HUES6 (cell line): Measurements from ENCODE around the gene GFRA1.

ENCODE experiments used
- H3K27ac ChIP-seq: 2 replicates; pipeline ENCODE4 v1.7.0; 2013; ENCODE audit warnings: low read depth, mild to moderate bottlenecking, low read length, inconsistent platforms
- H3K27me3 ChIP-seq: 2 replicates; pipeline ENCODE4 v1.6.1; 2013; ENCODE audit warnings: low read length; ENCODE audit not compliant: control insufficient read depth, insufficient read depth
- H3K36me3 ChIP-seq: 2 replicates; pipeline ENCODE4 v1.6.1; 2013; ENCODE audit warnings: low read length; ENCODE audit not compliant: control insufficient read depth, insufficient read depth
- H3K4me1 ChIP-seq: 2 replicates; pipeline ENCODE4 v1.6.1; 2013; ENCODE audit warnings: low read length; ENCODE audit not compliant: control insufficient read depth, insufficient read depth
- H3K4me3 ChIP-seq: 2 replicates; pipeline ENCODE4 v1.5.1; 2013; ENCODE audit warnings: low read depth, low read length
- H3K9ac ChIP-seq: one replicate; pipeline ENCODE4 v1.6.1; 2013; ENCODE audit warnings: mild to moderate bottlenecking, low read length
- H3K9me3 ChIP-seq: 2 replicates; pipeline ENCODE4 v1.6.1; 2013; ENCODE audit warnings: low read depth, low read length; ENCODE audit not compliant: control insufficient read depth, insufficient read depth

The GFRA1 gene

GRCh38 chr10:116080553-116080952 lies 192.5 kb downstream of the GFRA1 start:
- Histone ChIP-seq H3K27me3 (no peaks in the 10 kb centered on the region), H3K36me3 (no peaks in the 10 kb centered on the region), H3K27ac (no peak overlapping the region)

DNA sequence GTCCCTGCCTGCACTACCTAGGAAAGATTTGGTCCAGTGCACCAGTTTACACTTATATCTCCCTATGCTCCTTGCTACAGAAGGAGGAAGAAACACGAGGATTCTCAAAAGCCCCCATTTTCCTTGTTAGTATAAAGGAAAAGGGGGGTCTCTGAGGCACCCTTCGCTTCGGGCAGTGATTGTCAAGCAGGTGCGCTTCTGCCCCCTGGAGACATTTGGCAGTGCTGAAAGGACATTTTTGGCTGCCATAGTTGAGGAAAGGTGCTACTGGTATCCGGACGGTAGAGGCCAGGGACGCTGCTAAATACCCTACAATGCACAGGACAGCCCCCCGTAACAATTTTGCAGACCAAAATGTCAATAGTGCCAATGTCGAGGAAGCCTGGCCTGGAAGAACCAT lies 193.7 kb downstream of the GFRA1 start:
- Histone ChIP-seq H3K27ac (no peak overlapping the region), H3K27me3 (no peaks in the 10 kb centered on the region), H3K4me3 (no peak overlapping the region), H3K36me3 (no peaks in the 10 kb centered on the region), H3K4me1 (peaks cover 13% of the 10 kb centered on the region; the same call in 1 of the 2 replicates), H3K9ac (no peak overlapping the region), H3K9me3 (no peaks in the 10 kb centered on the region)

More at GRCh38 chr10:116080553-116080952, 192.5 kb downstream of the GFRA1 start:
- Histone ChIP-seq H3K4me1 (peaks cover 13% of the 10 kb centered on the region; the same call in 1 of the 2 replicates), H3K9ac (no peak overlapping the region), H3K9me3 (no peaks in the 10 kb centered on the region), H3K4me3 (no peak overlapping the region)

GRCh38 chr10:116076621-116077020 lies 196.4 kb downstream of the GFRA1 start:
- no peaks in the 10 kb centered on the region for H3K9me3 ChIP-seq
- H3K36me3 ChIP-seq, result no peaks in the 10 kb centered on the region
- peaks cover 13% of the 10 kb centered on the region; the same call in 1 of the 2 replicates for H3K4me1 ChIP-seq

GRCh38 chr10:116073510-116073909 lies 199.5 kb downstream of the GFRA1 start:
- Histone ChIP-seq H3K36me3 (no peaks in the 10 kb centered on the region), H3K27me3 (no peaks in the 10 kb centered on the region), H3K27ac (no peak overlapping the region), H3K9ac (no peak overlapping the region), H3K4me3 (no peak overlapping the region), H3K9me3 (no peaks in the 10 kb centered on the region), H3K4me1 (peaks cover 5% of the 10 kb centered on the region; the same call in 1 of the 2 replicates)

More at GRCh38 chr10:116076621-116077020, 196.4 kb downstream of the GFRA1 start:
- no peak overlapping the region for H3K27ac ChIP-seq
- no peaks in the 10 kb centered on the region for H3K27me3 ChIP-seq
- no peak overlapping the region for H3K4me3 ChIP-seq
- H3K9ac ChIP-seq, result no peak overlapping the region

- H3K9ac ChIP-seq, result no peak overlapping the region
- H3K36me3 ChIP-seq, result no peaks in the 10 kb centered on the region
- no peak overlapping the region for H3K4me3 ChIP-seq
- no peak overlapping the region for H3K27ac ChIP-seq
- H3K4me1 ChIP-seq, result peaks cover 5% of the 10 kb centered on the region; the same call in 1 of the 2 replicates
- no peaks in the 10 kb centered on the region for H3K9me3 ChIP-seq
- H3K27me3 ChIP-seq, result no peaks in the 10 kb centered on the region
These were observed 200.0 kb downstream of the GFRA1 start for GRCh38 chr10:116073001-116073400.

- Histone ChIP-seq H3K9ac (no peak overlapping the region), H3K36me3 (no peaks in the 10 kb centered on the region), H3K4me1 (peaks cover 5% of the 10 kb centered on the region; the same call in 1 of the 2 replicates), H3K27ac (no peak overlapping the region), H3K9me3 (no peaks in the 10 kb centered on the region), H3K27me3 (no peaks in the 10 kb centered on the region), H3K4me3 (no peak overlapping the region)
These were observed 201.4 kb downstream of the GFRA1 start for GRCh38 chr10:116071453-116072148.

- peaks cover 5% of the 10 kb centered on the region; the same call in 1 of the 2 replicates for H3K4me1 ChIP-seq
- H3K4me3 ChIP-seq, result no peak overlapping the region
- no peak overlapping the region for H3K9ac ChIP-seq
- no peaks in the 10 kb centered on the region for H3K9me3 ChIP-seq
- no peaks in the 10 kb centered on the region for H3K36me3 ChIP-seq
- no peak overlapping the region for H3K27ac ChIP-seq
- no peaks in the 10 kb centered on the region for H3K27me3 ChIP-seq
These were observed 202.2 kb downstream of the GFRA1 start for GRCh38 chr10:116070743-116071320.

DNA sequence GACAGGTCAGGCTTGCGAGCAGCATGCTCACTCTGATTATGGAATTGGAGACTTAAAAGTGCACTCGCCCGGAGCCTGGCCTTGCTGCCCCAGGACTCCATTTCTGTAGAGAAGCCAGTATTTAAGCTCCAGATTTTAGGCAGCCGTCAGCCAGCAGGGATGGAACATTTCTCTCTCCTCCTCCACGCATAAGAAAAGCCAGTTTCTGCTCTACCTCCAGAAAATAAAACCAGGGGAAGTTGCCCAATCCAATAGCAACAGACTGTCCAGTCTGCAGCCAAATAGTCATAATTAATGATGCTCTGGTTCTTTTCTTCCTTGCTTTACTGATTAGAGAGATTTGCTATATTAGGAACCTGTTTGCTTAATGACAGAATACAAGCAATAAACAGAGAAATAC lies 203.2 kb downstream of the GFRA1 start:
- Histone ChIP-seq H3K27ac (no peak overlapping the region), H3K27me3 (no peaks in the 10 kb centered on the region)

GRCh38 chr10:116067825-116068224 lies 205.2 kb downstream of the GFRA1 start:
- no peaks in the 10 kb centered on the region; the same call in 1 of the 2 replicates for H3K27me3 ChIP-seq
- H3K27ac ChIP-seq, result no peak overlapping the region
- no peaks in the 10 kb centered on the region for H3K36me3 ChIP-seq
- no peaks in the 10 kb centered on the region for H3K9me3 ChIP-seq
- H3K9ac ChIP-seq, result no peak overlapping the region
- peaks cover 5% of the 10 kb centered on the region; the same call in 1 of the 2 replicates for H3K4me1 ChIP-seq
- no peak overlapping the region for H3K4me3 ChIP-seq

More for the DNA sequence above, 203.2 kb downstream of the GFRA1 start:
- Histone ChIP-seq H3K9me3 (no peaks in the 10 kb centered on the region), H3K9ac (no peak overlapping the region), H3K4me3 (no peak overlapping the region), H3K36me3 (no peaks in the 10 kb centered on the region), H3K4me1 (peaks cover 5% of the 10 kb centered on the region; the same call in 1 of the 2 replicates)

GRCh38 chr10:116063107-116063506 lies 209.9 kb downstream of the GFRA1 start:
- H3K4me3 ChIP-seq, result no peak overlapping the region
- H3K9ac ChIP-seq, result no peak overlapping the region
- no peaks in the 10 kb centered on the region for H3K36me3 ChIP-seq
- H3K9me3 ChIP-seq, result no peaks in the 10 kb centered on the region
- H3K4me1 ChIP-seq, result no peaks in the 10 kb centered on the region
- no peaks in the 10 kb centered on the region; the same call in 1 of the 2 replicates for H3K27me3 ChIP-seq
- no peak overlapping the region for H3K27ac ChIP-seq

GRCh38 chr10:116060864-116061263 lies 212.1 kb downstream of the GFRA1 start:
- H3K9ac ChIP-seq, result no peak overlapping the region
- no peak overlapping the region for H3K4me3 ChIP-seq
- no peak overlapping the region for H3K27ac ChIP-seq
- H3K36me3 ChIP-seq, result no peaks in the 10 kb centered on the region
- H3K9me3 ChIP-seq, result no peaks in the 10 kb centered on the region
- H3K4me1 ChIP-seq, result peaks cover 2% of the 10 kb centered on the region; the same call in 1 of the 2 replicates
- no peaks in the 10 kb centered on the region; the same call in 1 of the 2 replicates for H3K27me3 ChIP-seq
